Fibroblast of pulmonary artery (primary cell): ENCODE data around the gene DOCK10.
A peak's percentile ranks its signal among the peaks of the same experiment; 100 is the strongest.

Experiments
- DNase-seq: peaks from one replicate; pipeline ENCODE4 v3.0.0-alpha.2; 2010; ENCODE audit warnings: low read depth
- H3K4me3 ChIP-seq: replicated peaks from 2 replicates; pipeline ENCODE4 v1.5.1; 2011; ENCODE audit warnings: low read depth, mild to moderate bottlenecking, control low read depth, low read length, moderate library complexity
- TF ChIP-seq, protein P1 (sequence below): IDR thresholded peaks from 2 replicates; pipeline ENCODE4 v1.5.1; 2011; ENCODE audit warnings: mild to moderate bottlenecking, control low read depth, low read length, inconsistent platforms; ENCODE audit errors: missing control alignments

Gene DOCK10

DNA sequence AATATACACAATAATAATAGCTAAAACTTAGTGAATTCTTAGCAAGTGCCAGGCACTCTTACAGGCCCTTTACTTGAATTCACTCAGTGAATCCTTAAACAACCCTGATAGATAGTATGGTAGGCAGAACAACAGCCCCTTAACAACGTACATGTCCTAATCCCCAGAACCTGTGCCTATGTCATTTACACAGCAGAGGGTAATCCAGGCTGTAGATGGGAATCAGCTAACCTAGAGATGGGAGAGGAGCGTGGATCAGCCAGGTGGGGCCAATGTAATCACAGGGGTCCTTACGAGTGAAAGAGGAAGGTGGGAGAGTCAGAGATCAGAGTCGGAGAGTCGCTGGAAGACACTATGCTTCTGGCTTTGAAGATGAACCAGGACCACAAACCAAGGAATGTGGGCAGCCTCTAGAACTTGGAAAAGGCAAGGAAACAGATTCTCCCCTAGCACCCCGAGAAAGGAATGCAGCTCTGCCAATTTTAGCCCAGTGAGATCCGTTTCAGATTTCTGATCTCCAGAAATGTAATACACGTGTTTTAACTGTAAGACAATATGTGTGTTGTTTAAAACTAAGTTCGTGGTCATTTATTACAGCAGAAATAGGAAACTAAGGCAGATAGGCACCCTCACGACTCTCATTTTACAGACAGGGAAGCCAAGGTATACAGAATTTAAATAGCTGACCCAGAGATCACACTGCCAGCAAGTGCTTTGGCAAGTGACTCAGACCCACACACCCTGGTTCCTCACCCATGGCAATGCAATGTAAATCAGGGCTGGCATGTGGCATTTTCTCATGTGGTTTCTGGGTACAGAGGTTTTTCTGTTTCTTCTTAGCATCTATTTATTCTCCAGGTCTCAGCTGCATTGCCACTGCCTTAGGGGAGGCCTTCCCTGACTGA, 68.9 kb downstream of the DOCK10 start:
- DNase-seq, result no peak
- no peak overlapping the region for H3K4me3 ChIP-seq
- TF ChIP-seq, protein P1, sequence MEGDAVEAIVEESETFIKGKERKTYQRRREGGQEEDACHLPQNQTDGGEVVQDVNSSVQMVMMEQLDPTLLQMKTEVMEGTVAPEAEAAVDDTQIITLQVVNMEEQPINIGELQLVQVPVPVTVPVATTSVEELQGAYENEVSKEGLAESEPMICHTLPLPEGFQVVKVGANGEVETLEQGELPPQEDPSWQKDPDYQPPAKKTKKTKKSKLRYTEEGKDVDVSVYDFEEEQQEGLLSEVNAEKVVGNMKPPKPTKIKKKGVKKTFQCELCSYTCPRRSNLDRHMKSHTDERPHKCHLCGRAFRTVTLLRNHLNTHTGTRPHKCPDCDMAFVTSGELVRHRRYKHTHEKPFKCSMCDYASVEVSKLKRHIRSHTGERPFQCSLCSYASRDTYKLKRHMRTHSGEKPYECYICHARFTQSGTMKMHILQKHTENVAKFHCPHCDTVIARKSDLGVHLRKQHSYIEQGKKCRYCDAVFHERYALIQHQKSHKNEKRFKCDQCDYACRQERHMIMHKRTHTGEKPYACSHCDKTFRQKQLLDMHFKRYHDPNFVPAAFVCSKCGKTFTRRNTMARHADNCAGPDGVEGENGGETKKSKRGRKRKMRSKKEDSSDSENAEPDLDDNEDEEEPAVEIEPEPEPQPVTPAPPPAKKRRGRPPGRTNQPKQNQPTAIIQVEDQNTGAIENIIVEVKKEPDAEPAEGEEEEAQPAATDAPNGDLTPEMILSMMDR, result no peak

GRCh38 chr2:224971214-224971613, 71.1 kb downstream of the DOCK10 start:
- no peak overlapping the region for H3K4me3 ChIP-seq
- TF ChIP-seq, protein P1, result no peak
- DNase-seq, result no peak

- DNase-seq, result no peak
- no peak overlapping the region for H3K4me3 ChIP-seq
- TF ChIP-seq, protein P1, result no peak
These were observed 72.0 kb downstream of the DOCK10 start for GRCh38 chr2:224970311-224970710.

DNA sequence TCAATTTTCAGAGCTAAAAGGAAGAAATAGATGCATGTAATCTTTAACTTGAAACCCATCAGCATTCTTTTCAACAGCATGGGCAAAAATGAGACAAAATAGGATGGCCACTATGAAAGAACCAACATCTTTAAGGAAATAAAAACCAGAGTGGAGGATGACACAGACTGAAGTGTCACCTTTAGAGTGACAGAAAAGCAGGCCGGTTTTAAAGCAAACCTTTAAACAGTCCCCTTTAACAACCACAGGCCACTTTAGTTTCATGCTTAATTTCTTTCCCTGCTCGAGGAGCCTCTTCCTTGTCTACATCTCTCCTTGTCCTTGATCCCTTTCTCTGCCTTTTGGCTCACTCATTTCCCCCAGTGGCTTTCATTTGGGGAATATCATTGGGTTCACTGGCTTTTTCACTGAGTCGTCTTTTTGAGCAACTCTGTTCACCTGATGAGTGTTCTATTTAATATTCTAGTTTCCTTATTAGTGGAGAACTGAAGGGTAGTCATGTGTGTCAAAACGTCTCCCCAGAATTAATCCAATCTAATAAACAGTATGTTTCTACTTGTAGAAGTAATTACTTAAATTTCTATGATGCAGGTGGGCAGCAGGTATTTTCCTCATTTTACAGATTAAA, 72.5 kb downstream of the DOCK10 start:
- no peak for DNase-seq
- no peak overlapping the region for H3K4me3 ChIP-seq
- TF ChIP-seq, protein P1, result no peak

- TF ChIP-seq, protein P1, result no peak
- H3K4me3 ChIP-seq, result no peak overlapping the region
- no peak for DNase-seq
These were observed 73.2 kb downstream of the DOCK10 start for GRCh38 chr2:224969095-224969494.

DNA sequence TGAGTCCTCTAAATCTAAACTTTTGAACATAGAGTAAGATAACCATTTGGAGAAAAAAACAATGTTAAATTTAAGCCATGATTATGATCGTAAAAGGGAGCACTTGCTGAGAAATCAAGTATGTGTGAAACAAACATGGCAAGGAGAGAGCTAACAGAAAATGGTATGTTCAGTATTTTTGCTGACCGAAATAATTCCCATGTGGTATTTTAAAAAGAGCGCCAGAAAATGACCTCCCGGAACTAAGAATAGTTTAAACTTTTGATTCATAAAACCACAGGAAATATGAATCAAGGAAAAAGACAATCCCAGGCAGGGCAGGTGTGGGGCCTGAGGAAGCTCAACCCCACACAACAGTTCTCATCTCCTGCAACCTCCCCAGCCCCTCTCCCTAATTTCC, 74.2 kb downstream of the DOCK10 start:
- TF ChIP-seq, protein P1, result no peak
- no peak overlapping the region for H3K4me3 ChIP-seq
- DNase-seq, result peak; percentile 9
